HepG2 (cell line): ENCODE results near the gene PVR. TPM values are rescaled to one million over a fixed set of nuclear protein-coding genes. Genes with fewer than 3 reads are reported as not detected.
A peak's percentile ranks its signal among the peaks of the same experiment; 100 is the strongest.

Experiments used
- AGO2 ChIP-seq: fragments of 200-400 bp; formaldehyde crosslinking; optimal IDR thresholded peaks from 2 replicates; pipeline ENCODE3; 2017; ENCODE audit warnings: mild to moderate bottlenecking, low read depth, low read length, moderate library complexity
- CHD2 ChIP-seq: IDR thresholded peaks from 2 replicates; pipeline ENCODE4 v1.6.1; 2011; ENCODE audit warnings: low read depth, low read length, improper control_type of control experiment
- HNRNPLL ChIP-seq: fragments of 200-400 bp; formaldehyde crosslinking; IDR thresholded peaks from 2 replicates; pipeline ENCODE4 v1.6.1; 2017; ENCODE audit warnings: mild to moderate bottlenecking, low read depth, low read length; ENCODE audit not compliant: poor library complexity, severe bottlenecking
- MEIS1 ChIP-seq: sonication (generic); formaldehyde crosslinking; IDR thresholded peaks from 2 replicates; pipeline ENCODE4 v1.9.0; 2021; ENCODE audit warnings: mild to moderate bottlenecking, missing genetic modification reagents, moderate library complexity, borderline replicate concordance
- MIER2 ChIP-seq: IDR thresholded peaks from 2 replicates; pipeline ENCODE4 v1.6.1; 2016; ENCODE audit warnings: missing biosample characterization, missing genetic modification reagents
- PHB2 ChIP-seq: fragments of 450-650 bp; IDR thresholded peaks from 2 replicates; pipeline ENCODE4 v1.6.1; 2018; ENCODE audit not compliant: partially characterized antibody
- REPIN1 ChIP-seq: sonication (generic); formaldehyde crosslinking; IDR thresholded peaks from 2 replicates; pipeline ENCODE4 v1.8.0; 2022; ENCODE audit warnings: missing genetic modification reagents, low read depth, mild to moderate bottlenecking, borderline replicate concordance
- TBP ChIP-seq: sonication (generic); formaldehyde crosslinking; IDR thresholded peaks from 2 replicates; pipeline ENCODE4 v1.5.0; 2020; ENCODE audit warnings: missing genetic modification reagents
- ZHX1 ChIP-seq: sonication (generic); formaldehyde crosslinking; IDR thresholded peaks from 2 replicates; pipeline ENCODE4 v1.8.1; 2022; ENCODE audit warnings: low read depth, mild to moderate bottlenecking, missing genetic modification reagents
- ZNF282 ChIP-seq: fragments of 450-650 bp; IDR thresholded peaks from 2 replicates; pipeline ENCODE4 v1.6.1; 2018; ENCODE audit not compliant: partially characterized antibody
- ZNF710 ChIP-seq: sonication (generic); formaldehyde crosslinking; IDR thresholded peaks from 2 replicates; pipeline ENCODE4 v1.5.0; 2020; ENCODE audit warnings: mild to moderate bottlenecking, missing genetic modification reagents, borderline replicate concordance
- ZNF773 ChIP-seq: sonication (generic); formaldehyde crosslinking; IDR thresholded peaks from 2 replicates; pipeline ENCODE4 v1.4.0; 2020; ENCODE audit warnings: missing genetic modification reagents, borderline replicate concordance
- ZSCAN9 ChIP-seq: IDR thresholded peaks from 2 replicates; pipeline ENCODE4 v1.6.1; 2016; ENCODE audit warnings: borderline replicate concordance
- polyA plus RNA-seq, 8 experiments: library from polyadenylated mRNA; depleted of rRNA in 3 of 8; stranded (reverse) in 7 of 8; unstranded in 1 of 8; fragments of >200 nt; fragmentation: Illumina TruSeq in 4 of 8; extraction: Trizol in 4 of 8; gene quantifications; 2 replicates each; pipeline versions ENCODE4 v1.2.1 to v1.2.3, GENCODE V29; 2011 to 2016; ENCODE audit warnings: low read depth in 4 of 8, missing spikeins in 1 of 8, mixed read lengths in 1 of 8; ENCODE audit not compliant: insufficient read depth in 1 of 8
- total RNA-seq, 5 experiments: library from RNA; depleted of rRNA; stranded (reverse); fragments of >200 nt; fragmentation: Illumina TruSeq; extraction: Trizol; gene quantifications; 2 replicates each; pipeline ENCODE4 v1.2.3, GENCODE V29; 2016; ENCODE audit warnings: low read depth in 1 of 5
- TF ChIP-seq, protein P1 (sequence below): IDR thresholded peaks from 2 replicates; pipeline ENCODE4 v1.6.1; 2016; ENCODE audit warnings: missing compliant biosample characterization, missing genetic modification reagents, borderline replicate concordance
- TF ChIP-seq, protein P2 (sequence below), 2 experiments: IDR thresholded peaks; 2 replicates each; pipeline ENCODE4 v1.6.1; 2011 to 2012; ENCODE audit warnings: low read length in 2 of 2, borderline replicate concordance in 1 of 2, low read depth in 1 of 2, mild to moderate bottlenecking in 1 of 2, moderate library complexity in 1 of 2
- TF ChIP-seq, protein P3 (sequence below): sonication (generic); formaldehyde crosslinking; IDR thresholded peaks from 2 replicates; pipeline ENCODE4 v1.4.0; 2020; ENCODE audit warnings: mild to moderate bottlenecking, low read depth, missing genetic modification reagents

PVR gene
- total and polyA plus RNA-seq, 2 of the 13 experiments (the other 11 are each of a cell fraction or from before 2014, with no cell fraction given) = 43.4 to 46.6 TPM

- 0 out of 2 replicates have a peak, but pooled peaks have one; percentile 26 for TF ChIP-seq REPIN1 (CRISPR knock-in tag)
- peak; percentile 65 for TF ChIP-seq HNRNPLL
- TF ChIP-seq ZNF773 (CRISPR knock-in tag) = no peak
- TF ChIP-seq, protein P1, sequence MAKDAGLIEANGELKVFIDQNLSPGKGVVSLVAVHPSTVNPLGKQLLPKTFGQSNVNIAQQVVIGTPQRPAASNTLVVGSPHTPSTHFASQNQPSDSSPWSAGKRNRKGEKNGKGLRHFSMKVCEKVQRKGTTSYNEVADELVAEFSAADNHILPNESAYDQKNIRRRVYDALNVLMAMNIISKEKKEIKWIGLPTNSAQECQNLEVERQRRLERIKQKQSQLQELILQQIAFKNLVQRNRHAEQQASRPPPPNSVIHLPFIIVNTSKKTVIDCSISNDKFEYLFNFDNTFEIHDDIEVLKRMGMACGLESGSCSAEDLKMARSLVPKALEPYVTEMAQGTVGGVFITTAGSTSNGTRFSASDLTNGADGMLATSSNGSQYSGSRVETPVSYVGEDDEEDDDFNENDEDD (CRISPR knock-in tag) = no peak; the same call in 1 of the 2 replicates
- TF ChIP-seq, protein P2, sequence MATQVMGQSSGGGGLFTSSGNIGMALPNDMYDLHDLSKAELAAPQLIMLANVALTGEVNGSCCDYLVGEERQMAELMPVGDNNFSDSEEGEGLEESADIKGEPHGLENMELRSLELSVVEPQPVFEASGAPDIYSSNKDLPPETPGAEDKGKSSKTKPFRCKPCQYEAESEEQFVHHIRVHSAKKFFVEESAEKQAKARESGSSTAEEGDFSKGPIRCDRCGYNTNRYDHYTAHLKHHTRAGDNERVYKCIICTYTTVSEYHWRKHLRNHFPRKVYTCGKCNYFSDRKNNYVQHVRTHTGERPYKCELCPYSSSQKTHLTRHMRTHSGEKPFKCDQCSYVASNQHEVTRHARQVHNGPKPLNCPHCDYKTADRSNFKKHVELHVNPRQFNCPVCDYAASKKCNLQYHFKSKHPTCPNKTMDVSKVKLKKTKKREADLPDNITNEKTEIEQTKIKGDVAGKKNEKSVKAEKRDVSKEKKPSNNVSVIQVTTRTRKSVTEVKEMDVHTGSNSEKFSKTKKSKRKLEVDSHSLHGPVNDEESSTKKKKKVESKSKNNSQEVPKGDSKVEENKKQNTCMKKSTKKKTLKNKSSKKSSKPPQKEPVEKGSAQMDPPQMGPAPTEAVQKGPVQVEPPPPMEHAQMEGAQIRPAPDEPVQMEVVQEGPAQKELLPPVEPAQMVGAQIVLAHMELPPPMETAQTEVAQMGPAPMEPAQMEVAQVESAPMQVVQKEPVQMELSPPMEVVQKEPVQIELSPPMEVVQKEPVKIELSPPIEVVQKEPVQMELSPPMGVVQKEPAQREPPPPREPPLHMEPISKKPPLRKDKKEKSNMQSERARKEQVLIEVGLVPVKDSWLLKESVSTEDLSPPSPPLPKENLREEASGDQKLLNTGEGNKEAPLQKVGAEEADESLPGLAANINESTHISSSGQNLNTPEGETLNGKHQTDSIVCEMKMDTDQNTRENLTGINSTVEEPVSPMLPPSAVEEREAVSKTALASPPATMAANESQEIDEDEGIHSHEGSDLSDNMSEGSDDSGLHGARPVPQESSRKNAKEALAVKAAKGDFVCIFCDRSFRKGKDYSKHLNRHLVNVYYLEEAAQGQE (IDR thresholded peaks at IDR 0.05; ENCODE audit: borderline replicate concordance in 1 of 2, low read depth in 1 of 2, low read length in 2 of 2) = no peak; a peak in 1 of 4 replicates
- TF ChIP-seq ZNF282 = no peak
- no peak for TF ChIP-seq PHB2
- 0 out of 2 replicates have a peak, but pooled peaks have one; percentile 49 for TF ChIP-seq ZHX1 (CRISPR knock-in tag)
- TF ChIP-seq, protein P3, sequence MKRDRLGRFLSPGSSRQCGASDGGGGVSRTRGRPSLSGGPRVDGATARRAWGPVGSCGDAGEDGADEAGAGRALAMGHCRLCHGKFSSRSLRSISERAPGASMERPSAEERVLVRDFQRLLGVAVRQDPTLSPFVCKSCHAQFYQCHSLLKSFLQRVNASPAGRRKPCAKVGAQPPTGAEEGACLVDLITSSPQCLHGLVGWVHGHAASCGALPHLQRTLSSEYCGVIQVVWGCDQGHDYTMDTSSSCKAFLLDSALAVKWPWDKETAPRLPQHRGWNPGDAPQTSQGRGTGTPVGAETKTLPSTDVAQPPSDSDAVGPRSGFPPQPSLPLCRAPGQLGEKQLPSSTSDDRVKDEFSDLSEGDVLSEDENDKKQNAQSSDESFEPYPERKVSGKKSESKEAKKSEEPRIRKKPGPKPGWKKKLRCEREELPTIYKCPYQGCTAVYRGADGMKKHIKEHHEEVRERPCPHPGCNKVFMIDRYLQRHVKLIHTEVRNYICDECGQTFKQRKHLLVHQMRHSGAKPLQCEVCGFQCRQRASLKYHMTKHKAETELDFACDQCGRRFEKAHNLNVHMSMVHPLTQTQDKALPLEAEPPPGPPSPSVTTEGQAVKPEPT (CRISPR knock-in tag) = peak; percentile 34; the same call in 1 of the 2 replicates
- TF ChIP-seq AGO2 = peak; percentile 68
- TF ChIP-seq MIER2 (CRISPR knock-in tag) = no peak
- no peak for TF ChIP-seq MEIS1 (CRISPR knock-in tag)
- no peak for TF ChIP-seq CHD2
- 0 out of 2 replicates have a peak, but pooled peaks have one; percentile 17 for TF ChIP-seq ZNF710 (CRISPR knock-in tag)
- no peak for TF ChIP-seq ZSCAN9
- TF ChIP-seq TBP = no peak
These were observed at the start of gene PVR (continued) for GRCh38 chr19:44643605-44644401.
